Measurements from ENCODE around the gene GPC1. TPM values are rescaled to one million over a fixed set of nuclear protein-coding genes. Genes with fewer than 3 reads are reported as not detected.

Gene GPC1
- total RNA-seq, 1 donor from 2014 or later: 252 TPM

DNA sequence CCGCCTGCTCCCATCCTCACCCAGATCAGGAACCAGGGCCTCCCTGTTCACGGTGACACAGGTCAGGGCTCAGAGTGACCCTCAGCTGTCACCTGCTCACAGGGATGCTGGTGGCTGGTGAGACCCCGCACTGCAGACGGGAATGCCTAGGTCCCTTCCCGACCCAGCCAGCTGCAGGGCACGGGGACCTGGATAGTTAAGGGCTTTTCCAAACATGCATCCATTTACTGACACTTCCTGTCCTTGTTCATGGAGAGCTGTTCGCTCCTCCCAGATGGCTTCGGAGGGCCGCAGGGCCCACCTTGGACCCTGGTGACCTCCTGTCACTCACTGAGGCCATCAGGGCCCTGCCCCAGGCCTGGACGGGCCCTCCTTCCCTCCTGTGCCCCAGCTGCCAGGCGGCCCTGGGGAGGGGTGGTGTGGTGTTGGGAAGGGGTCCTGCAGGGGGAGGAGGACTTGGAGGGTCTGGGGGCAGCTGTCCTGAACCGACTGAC, 31.7 kb downstream of the GPC1 start:
- Histone ChIP-seq H3K4me2 (ENCODE audit: low read length) (no peak overlapping the region), H3K27ac (ENCODE audit: low read depth, low read length) (no peak overlapping the region), H2AFZ (ENCODE audit: low read depth, low read length) (no peak overlapping the region), H3K9ac (ENCODE audit: low read length) (no peak overlapping the region), H3K9me3 (ENCODE audit: insufficient read depth, low read depth, low read length) (no peaks in the 10 kb centered on the region), H3K79me2 (ENCODE audit: insufficient read depth, low read length) (no peaks in the 10 kb centered on the region), H3K4me1 (ENCODE audit: insufficient read depth, low read length) (no peaks in the 10 kb centered on the region), H3K4me3 (ENCODE audit: insufficient read depth, low read depth, low read length) (no peak overlapping the region), H3K36me3 (ENCODE audit: insufficient read depth, low read length) (peaks cover 7% of the 10 kb centered on the region), H3K27me3 (ENCODE audit: insufficient read depth, low read length) (no peaks in the 10 kb centered on the region), H4K20me1 (ENCODE audit: insufficient read depth, low read length) (peaks cover 36% of the 10 kb centered on the region)
- TF ChIP-seq EZH2 (IDR thresholded peaks at IDR 0.05; ENCODE audit: insufficient read depth, low read length) (no peak), CTCF (IDR thresholded peaks at IDR 0.05; ENCODE audit: insufficient read depth, low read depth, low read length) (no peak)
- peaks cover 13% of the 10 kb centered on the region for H3K4me1 Mint-ChIP-seq (ENCODE audit: low read depth, unreplicated experiment)
- no peaks in the 10 kb centered on the region for H3K27me3 Mint-ChIP-seq (ENCODE audit: low read depth, unreplicated experiment)
- FAIRE-seq (no peak), DNase-seq (ENCODE audit: low read depth) (no peak)
- H3K27ac Mint-ChIP-seq (ENCODE audit: unreplicated experiment): no peak overlapping the region
- H3K9me3 Mint-ChIP-seq (ENCODE audit: unreplicated experiment): peaks cover 5% of the 10 kb centered on the region
- no peaks in the 10 kb centered on the region for H3K36me3 Mint-ChIP-seq (ENCODE audit: low read depth, unreplicated experiment)
- H3K4me3 Mint-ChIP-seq (ENCODE audit: unreplicated experiment): no peak overlapping the region

GRCh38 chr2:240467659-240468302, 32.3 kb downstream of the GPC1 start:
- peaks cover 14% of the 10 kb centered on the region for H3K4me1 Mint-ChIP-seq (ENCODE audit: low read depth, unreplicated experiment)
- peaks cover 8% of the 10 kb centered on the region for H3K9me3 Mint-ChIP-seq (ENCODE audit: unreplicated experiment)
- no peak overlapping the region for H3K4me3 Mint-ChIP-seq (ENCODE audit: unreplicated experiment)
- H3K9ac ChIP-seq (ENCODE audit: low read length): no peak overlapping the region
- no peaks in the 10 kb centered on the region for H3K27me3 Mint-ChIP-seq (ENCODE audit: low read depth, unreplicated experiment)
- DNase-seq (ENCODE audit: low read depth): no peak
- H3K4me3 ChIP-seq (ENCODE audit: insufficient read depth, low read depth, low read length): no peak overlapping the region
- no peak for TF ChIP-seq CTCF (IDR thresholded peaks at IDR 0.05; ENCODE audit: insufficient read depth, low read depth, low read length)
- no peak for TF ChIP-seq EZH2 (IDR thresholded peaks at IDR 0.05; ENCODE audit: insufficient read depth, low read length)
- H3K36me3 ChIP-seq (ENCODE audit: insufficient read depth, low read length): peaks cover 7% of the 10 kb centered on the region
- H3K27ac ChIP-seq (ENCODE audit: low read depth, low read length): no peak overlapping the region
- H3K9me3 ChIP-seq (ENCODE audit: insufficient read depth, low read depth, low read length): no peaks in the 10 kb centered on the region
- no peak overlapping the region for H3K4me2 ChIP-seq (ENCODE audit: low read length)
- H3K36me3 Mint-ChIP-seq (ENCODE audit: low read depth, unreplicated experiment): no peaks in the 10 kb centered on the region
- FAIRE-seq: no peak
- no peak overlapping the region for H2AFZ ChIP-seq (ENCODE audit: low read depth, low read length)
- no peaks in the 10 kb centered on the region for H3K4me1 ChIP-seq (ENCODE audit: insufficient read depth, low read length)
- no peak overlapping the region for H3K27ac Mint-ChIP-seq (ENCODE audit: unreplicated experiment)
- H3K79me2 ChIP-seq (ENCODE audit: insufficient read depth, low read length): no peaks in the 10 kb centered on the region
- peaks cover 36% of the 10 kb centered on the region for H4K20me1 ChIP-seq (ENCODE audit: insufficient read depth, low read length)
- H3K27me3 ChIP-seq (ENCODE audit: insufficient read depth, low read length): no peaks in the 10 kb centered on the region

Measured in astrocyte (in vitro differentiated cells and primary cell).